Measurements from ENCODE around the gene CDS2. TPM values are rescaled to one million over a fixed set of nuclear protein-coding genes. Genes with fewer than 3 reads are reported as not detected.

The CDS2 gene
- polyA plus RNA-seq, 2 of the 4 experiments (the other 2 are of a cell fraction) = 44.0 to 106 TPM

DNA sequence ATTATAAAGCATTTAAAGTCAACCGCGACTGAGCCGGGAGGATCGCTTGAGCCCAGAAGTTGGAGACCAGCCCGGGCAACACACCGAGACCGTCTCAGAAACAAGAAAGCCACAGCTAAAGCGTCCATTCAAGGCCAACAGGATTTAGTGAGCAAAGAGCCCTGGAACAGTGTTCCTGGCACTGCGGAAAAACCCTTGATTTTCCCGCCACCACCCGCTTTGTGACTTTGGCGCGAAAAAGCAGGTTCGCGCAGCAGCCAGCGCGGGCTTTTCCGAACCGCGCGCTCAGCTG is 7.7 kb upstream of the CDS2 start:
- ChIA-PET POLR2A (interaction anchor here (2.0 to 2.1 kb wide), 3 partner anchors 12 to 73 kb away, joined by 7 to 14 read pairs (median 7); no protein-coding TSS in a partner anchor), CTCF (interaction anchor here (1.2 to 5.1 kb wide), 4 partner anchors 10 to 86 kb away, joined by 3 to 45 read pairs (median 4); no protein-coding TSS in a partner anchor)
- ATAC-seq (peak in 1 of 2 experiments; percentile 9; a peak in 2 of 6 replicates), FAIRE-seq (no peak), DNase-seq (ENCODE audit: low read depth in 1 of 2, low spot score in 1 of 2) (no peak)
- peaks cover 32% of the 10 kb centered on the region for H3K4me1 ChIP-seq
- peak overlapping the region; percentile 89 for H3K4me2 ChIP-seq
- peak overlapping the region; percentile 85 to 90 for H3K27ac ChIP-seq
- H3K4me3 ChIP-seq = peak overlapping the region; percentile 78
- WGBS (ENCODE audit: missing lambda C conversion rate) = 1% methylated on average over 21 of the region's 21 CpGs
- H3K9me3 ChIP-seq = no peaks in the 10 kb centered on the region
- TF ChIP-seq ESRRA (IDR thresholded peaks at IDR 0.05; ENCODE audit: borderline replicate concordance, low read length) (0 out of 2 replicates have a peak, but pooled peaks have one; percentile 22), KDM5A (IDR thresholded peaks at IDR 0.05) (peak; percentile 92), REST (IDR thresholded peaks at IDR 0.05) (no peak), HDAC2 (IDR thresholded peaks at IDR 0.05) (0 out of 2 replicates have a peak, but pooled peaks have one; percentile 53), GATA3 (IDR thresholded peaks at IDR 0.05; ENCODE audit: borderline replicate concordance) (peak; percentile 30; the same call in 1 of the 2 replicates)

GRCh38 chr20:5119435-5120184 is 7.2 kb upstream of the CDS2 start, which contains the start of gene PCNA:
Gene PCNA, minus strand, starts transcription at chr20:5119958. Its CDS starts 160 bp downstream, at chr20:5119798.
- H3K4me2 ChIP-seq = peak within 1 kb of the TSS; percentile 89
- ChIA-PET CTCF (interaction anchor here (0.8 to 5.1 kb wide), 5 partner anchors 9 to 85 kb away, joined by 3 to 45 read pairs (median 4); no protein-coding TSS in a partner anchor), POLR2A (interaction anchor here (1.2 to 2.1 kb wide), 5 partner anchors 9 to 73 kb away, joined by 3 to 14 read pairs (median 7); no protein-coding TSS in a partner anchor)
- peak; percentile 99 for DNase-seq (ENCODE audit: low read depth in 1 of 2, low spot score in 1 of 2)
- FAIRE-seq = peak; percentile 90
- peak within 1 kb of the TSS; percentile 78 for H3K4me3 ChIP-seq
- peak; percentile 96 to 97 for ATAC-seq
- H3K4me1 ChIP-seq = peaks cover 31% of the 10 kb centered on the region
- H3K9me3 ChIP-seq = no peaks in the 10 kb centered on the region
- H3K27ac ChIP-seq = peak within 1 kb of the TSS; percentile 85 to 90
- WGBS (ENCODE audit: missing lambda C conversion rate) = under 1% methylated on average over 47 of the region's 71 CpGs
- 0 out of 2 replicates have a peak, but pooled peaks have one; percentile 46 for TF ChIP-seq ATOH8 (CRISPR knock-in tag; IDR thresholded peaks at IDR 0.05; ENCODE audit: low read depth)
- TF ChIP-seq HOXB5 (CRISPR knock-in tag; IDR thresholded peaks at IDR 0.05) = no peak
- TF ChIP-seq RCOR1 (IDR thresholded peaks at IDR 0.05; ENCODE audit: low read depth, low read length) = no peak
- no peak for TF ChIP-seq SMC3 (IDR thresholded peaks at IDR 0.05)
- no peak for TF ChIP-seq CBX8 (IDR thresholded peaks at IDR 0.05)
- TF ChIP-seq EHF (CRISPR knock-in tag; IDR thresholded peaks at IDR 0.05) = no peak
- TF ChIP-seq ZFP36 (IDR thresholded peaks at IDR 0.05; ENCODE audit: borderline replicate concordance, partially characterized antibody) = no peak
- peak; percentile 98 for TF ChIP-seq BCL3 (IDR thresholded peaks at IDR 0.05)
- no peak for TF ChIP-seq CBX2 (IDR thresholded peaks at IDR 0.05; ENCODE audit: borderline replicate concordance, low read depth)
- no peak; the same call in 1 of the 2 replicates for TF ChIP-seq HDAC2 (IDR thresholded peaks at IDR 0.05)
- TF ChIP-seq FOSL2 (IDR thresholded peaks at IDR 0.05) = no peak
- peak; percentile 15; the same call in 1 of the 2 replicates for TF ChIP-seq FOSL2 (CRISPR knock-in tag; IDR thresholded peaks at IDR 0.05)
- TF ChIP-seq POLR2A (IDR thresholded peaks at IDR 0.05; ENCODE audit: low read length) = peak; percentile 99
- TF ChIP-seq JUN (IDR thresholded peaks at IDR 0.05) = peak; percentile 94 to 98
- no peak for TF ChIP-seq HES2 (IDR thresholded peaks at IDR 0.05)
- TF ChIP-seq, protein P1, sequence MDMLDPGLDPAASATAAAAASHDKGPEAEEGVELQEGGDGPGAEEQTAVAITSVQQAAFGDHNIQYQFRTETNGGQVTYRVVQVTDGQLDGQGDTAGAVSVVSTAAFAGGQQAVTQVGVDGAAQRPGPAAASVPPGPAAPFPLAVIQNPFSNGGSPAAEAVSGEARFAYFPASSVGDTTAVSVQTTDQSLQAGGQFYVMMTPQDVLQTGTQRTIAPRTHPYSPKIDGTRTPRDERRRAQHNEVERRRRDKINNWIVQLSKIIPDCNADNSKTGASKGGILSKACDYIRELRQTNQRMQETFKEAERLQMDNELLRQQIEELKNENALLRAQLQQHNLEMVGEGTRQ (IDR thresholded peaks at IDR 0.05) = peak; percentile 30; the same call in 1 of the 2 replicates
- peak; percentile 95 for TF ChIP-seq MAX (IDR thresholded peaks at IDR 0.05)
- peak; percentile 92 for TF ChIP-seq PHF8 (IDR thresholded peaks at IDR 0.05; ENCODE audit: borderline replicate concordance, low read depth)
- no peak for TF ChIP-seq NFE2L2 (conservative IDR thresholded peaks at IDR 0.05; ENCODE audit: low read length)
- TF ChIP-seq GATA3 (IDR thresholded peaks at IDR 0.05; ENCODE audit: borderline replicate concordance) = no peak; the same call in 1 of the 2 replicates
- TF ChIP-seq, protein P2, sequence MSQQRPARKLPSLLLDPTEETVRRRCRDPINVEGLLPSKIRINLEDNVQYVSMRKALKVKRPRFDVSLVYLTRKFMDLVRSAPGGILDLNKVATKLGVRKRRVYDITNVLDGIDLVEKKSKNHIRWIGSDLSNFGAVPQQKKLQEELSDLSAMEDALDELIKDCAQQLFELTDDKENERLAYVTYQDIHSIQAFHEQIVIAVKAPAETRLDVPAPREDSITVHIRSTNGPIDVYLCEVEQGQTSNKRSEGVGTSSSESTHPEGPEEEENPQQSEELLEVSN (IDR thresholded peaks at IDR 0.05; ENCODE audit: borderline replicate concordance, low read depth) = peak; percentile 98
- TF ChIP-seq CEBPB (IDR thresholded peaks at IDR 0.05) = no peak
- TF ChIP-seq NR3C1 (IDR thresholded peaks at IDR 0.05) = no peak
- TF ChIP-seq, protein P3, sequence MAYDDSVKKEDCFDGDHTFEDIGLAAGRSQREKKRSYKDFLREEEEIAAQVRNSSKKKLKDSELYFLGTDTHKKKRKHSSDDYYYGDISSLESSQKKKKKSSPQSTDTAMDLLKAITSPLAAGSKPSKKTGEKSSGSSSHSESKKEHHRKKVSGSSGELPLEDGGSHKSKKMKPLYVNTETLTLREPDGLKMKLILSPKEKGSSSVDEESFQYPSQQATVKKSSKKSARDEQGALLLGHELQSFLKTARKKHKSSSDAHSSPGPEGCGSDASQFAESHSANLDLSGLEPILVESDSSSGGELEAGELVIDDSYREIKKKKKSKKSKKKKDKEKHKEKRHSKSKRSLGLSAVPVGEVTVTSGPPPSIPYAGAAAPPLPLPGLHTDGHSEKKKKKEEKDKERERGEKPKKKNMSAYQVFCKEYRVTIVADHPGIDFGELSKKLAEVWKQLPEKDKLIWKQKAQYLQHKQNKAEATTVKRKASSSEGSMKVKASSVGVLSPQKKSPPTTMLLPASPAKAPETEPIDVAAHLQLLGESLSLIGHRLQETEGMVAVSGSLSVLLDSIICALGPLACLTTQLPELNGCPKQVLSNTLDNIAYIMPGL (CRISPR knock-in tag; IDR thresholded peaks at IDR 0.05; ENCODE audit: borderline replicate concordance) = peak; percentile 45; the same call in 1 of the 2 replicates
